ENCODE measurements around the gene HHATL.

HHATL gene

GRCh38 chr3:42718338-42718737 is 15.7 kb upstream of the HHATL start:
- ChIA-PET POLR2A (no interaction called here), CTCF (no interaction called here)
- DNase-seq (ENCODE audit: extremely low spot score), result no peak
- no peak for TF ChIP-seq FOXK2 (IDR thresholded peaks at IDR 0.05)
- no peak for TF ChIP-seq FOXA1 (IDR thresholded peaks at IDR 0.05)
- no peak for TF ChIP-seq ELF4 (IDR thresholded peaks at IDR 0.05)
- no peak for TF ChIP-seq NFRKB (IDR thresholded peaks at IDR 0.05)
- no peak for TF ChIP-seq LEF1 (IDR thresholded peaks at IDR 0.05; ENCODE audit: borderline replicate concordance)

- CTCF ChIA-PET, result interaction anchor here (0.6 kb wide), 1 partner anchor 58 kb away, joined by 3 read pairs; no protein-coding TSS in a partner anchor
- TF ChIP-seq FOXA1 (IDR thresholded peaks at IDR 0.05) (no peak), ARNT (IDR thresholded peaks at IDR 0.05) (no peak), SUZ12 (IDR thresholded peaks at IDR 0.05) (no peak), L3MBTL2 (conservative IDR thresholded peaks at IDR 0.05) (no peak), FOXK2 (IDR thresholded peaks at IDR 0.05) (no peak)
- POLR2A ChIA-PET, result no interaction called here
- no peak for DNase-seq (ENCODE audit: extremely low spot score)
Measured at GRCh38 chr3:42717306-42717705, 14.7 kb upstream of the HHATL start.

GRCh38 chr3:42714171-42714852 is 11.7 kb upstream of the HHATL start:
- CTCF ChIA-PET, result no interaction called here
- DNase-seq (ENCODE audit: extremely low spot score), result no peak
- no peak for TF ChIP-seq ELF4 (IDR thresholded peaks at IDR 0.05)
- TF ChIP-seq, protein P1, sequence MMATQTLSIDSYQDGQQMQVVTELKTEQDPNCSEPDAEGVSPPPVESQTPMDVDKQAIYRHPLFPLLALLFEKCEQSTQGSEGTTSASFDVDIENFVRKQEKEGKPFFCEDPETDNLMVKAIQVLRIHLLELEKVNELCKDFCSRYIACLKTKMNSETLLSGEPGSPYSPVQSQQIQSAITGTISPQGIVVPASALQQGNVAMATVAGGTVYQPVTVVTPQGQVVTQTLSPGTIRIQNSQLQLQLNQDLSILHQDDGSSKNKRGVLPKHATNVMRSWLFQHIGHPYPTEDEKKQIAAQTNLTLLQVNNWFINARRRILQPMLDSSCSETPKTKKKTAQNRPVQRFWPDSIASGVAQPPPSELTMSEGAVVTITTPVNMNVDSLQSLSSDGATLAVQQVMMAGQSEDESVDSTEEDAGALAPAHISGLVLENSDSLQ (IDR thresholded peaks at IDR 0.05), result no peak
- no peak for TF ChIP-seq NFRKB (IDR thresholded peaks at IDR 0.05)
- no peak for TF ChIP-seq CTBP1 (IDR thresholded peaks at IDR 0.05; ENCODE audit: borderline replicate concordance)
- TF ChIP-seq BHLHE40 (IDR thresholded peaks at IDR 0.05; ENCODE audit: borderline replicate concordance), result no peak
- TF ChIP-seq FOXK2 (IDR thresholded peaks at IDR 0.05), result no peak
- no peak for TF ChIP-seq LEF1 (IDR thresholded peaks at IDR 0.05; ENCODE audit: borderline replicate concordance)
- TF ChIP-seq SUZ12 (IDR thresholded peaks at IDR 0.05), result no peak
- TF ChIP-seq HDGF (IDR thresholded peaks at IDR 0.05; ENCODE audit: borderline replicate concordance), result no peak
- no peak for TF ChIP-seq FOXA1 (IDR thresholded peaks at IDR 0.05)
- TF ChIP-seq TARDBP (IDR thresholded peaks at IDR 0.05), result no peak
- no peak for TF ChIP-seq FOXM1 (IDR thresholded peaks at IDR 0.05; ENCODE audit: borderline replicate concordance)
- no peak for TF ChIP-seq L3MBTL2 (conservative IDR thresholded peaks at IDR 0.05)
- TF ChIP-seq SP1 (IDR thresholded peaks at IDR 0.05), result no peak
- TF ChIP-seq ARNT (IDR thresholded peaks at IDR 0.05), result no peak
- no peak for TF ChIP-seq ZNF384 (IDR thresholded peaks at IDR 0.05)
- POLR2A ChIA-PET, result no interaction called here

- ChIA-PET CTCF (interaction anchor here (0.8 kb wide), 1 partner anchor 342 kb away, joined by 3 read pairs; no protein-coding TSS in a partner anchor), POLR2A (no interaction called here)
- TF ChIP-seq ELF4 (IDR thresholded peaks at IDR 0.05) (no peak), SP1 (IDR thresholded peaks at IDR 0.05) (no peak), NFRKB (IDR thresholded peaks at IDR 0.05) (no peak), TARDBP (IDR thresholded peaks at IDR 0.05) (no peak)
- no peak for DNase-seq (ENCODE audit: extremely low spot score)
Measured at GRCh38 chr3:42713747-42714146, 11.1 kb upstream of the HHATL start.

- TF ChIP-seq FOXM1 (IDR thresholded peaks at IDR 0.05; ENCODE audit: borderline replicate concordance) (no peak), CTBP1 (IDR thresholded peaks at IDR 0.05; ENCODE audit: borderline replicate concordance) (no peak), TARDBP (IDR thresholded peaks at IDR 0.05) (no peak), BHLHE40 (IDR thresholded peaks at IDR 0.05; ENCODE audit: borderline replicate concordance) (no peak), ELF4 (IDR thresholded peaks at IDR 0.05) (no peak), SUZ12 (IDR thresholded peaks at IDR 0.05) (no peak), HDGF (IDR thresholded peaks at IDR 0.05; ENCODE audit: borderline replicate concordance) (no peak), ZNF384 (IDR thresholded peaks at IDR 0.05) (no peak), NFRKB (IDR thresholded peaks at IDR 0.05) (no peak), L3MBTL2 (conservative IDR thresholded peaks at IDR 0.05) (no peak), LEF1 (IDR thresholded peaks at IDR 0.05; ENCODE audit: borderline replicate concordance) (no peak), ARNT (IDR thresholded peaks at IDR 0.05) (no peak), SP1 (IDR thresholded peaks at IDR 0.05) (no peak), FOXA1 (IDR thresholded peaks at IDR 0.05) (no peak), FOXK2 (IDR thresholded peaks at IDR 0.05) (no peak)
- TF ChIP-seq, protein P1 (IDR thresholded peaks at IDR 0.05), result no peak
- ChIA-PET CTCF (interaction anchor here (0.8 kb wide), 1 partner anchor 343 kb away, joined by 3 read pairs; no protein-coding TSS in a partner anchor), POLR2A (no interaction called here)
- DNase-seq (ENCODE audit: extremely low spot score), result no peak
Measured at GRCh38 chr3:42712688-42713372, 10.2 kb upstream of the HHATL start.

- DNase-seq (ENCODE audit: extremely low spot score), result no peak
- TF ChIP-seq SP1 (IDR thresholded peaks at IDR 0.05) (no peak), L3MBTL2 (conservative IDR thresholded peaks at IDR 0.05) (no peak), BHLHE40 (IDR thresholded peaks at IDR 0.05; ENCODE audit: borderline replicate concordance) (no peak), ELF4 (IDR thresholded peaks at IDR 0.05) (no peak), SUZ12 (IDR thresholded peaks at IDR 0.05) (no peak), HDGF (IDR thresholded peaks at IDR 0.05; ENCODE audit: borderline replicate concordance) (no peak), FOXM1 (IDR thresholded peaks at IDR 0.05; ENCODE audit: borderline replicate concordance) (no peak), NFRKB (IDR thresholded peaks at IDR 0.05) (no peak), FOXK2 (IDR thresholded peaks at IDR 0.05) (no peak), ZNF384 (IDR thresholded peaks at IDR 0.05) (no peak), TARDBP (IDR thresholded peaks at IDR 0.05) (no peak), LEF1 (IDR thresholded peaks at IDR 0.05; ENCODE audit: borderline replicate concordance) (no peak), FOXA1 (IDR thresholded peaks at IDR 0.05) (no peak), ARNT (IDR thresholded peaks at IDR 0.05) (no peak), CTBP1 (IDR thresholded peaks at IDR 0.05; ENCODE audit: borderline replicate concordance) (no peak)
- TF ChIP-seq, protein P1 (IDR thresholded peaks at IDR 0.05), result no peak
- ChIA-PET POLR2A (no interaction called here), CTCF (no interaction called here)
Measured at GRCh38 chr3:42712344-42712648, 9.7 kb upstream of the HHATL start.
